HFFc6 (cell line): Measurements from ENCODE around the gene EEF1AKMT3. TPM values are rescaled to one million over a fixed set of nuclear protein-coding genes. Genes with fewer than 3 reads are reported as not detected.

Experiments used
- DNase-seq: peaks from one replicate; pipeline ENCODE4 v3.0.0-alpha.2; 2018
- H3K27ac Mint-ChIP-seq: 2 replicates; pipeline ENCODE4 v1.8.0; 2020; ENCODE audit warnings: mild to moderate bottlenecking, mixed read lengths
- H3K27me3 Mint-ChIP-seq: 2 replicates; pipeline ENCODE4 v1.8.0; 2021; ENCODE audit warnings: mild to moderate bottlenecking, moderate library complexity, mixed read lengths; ENCODE audit not compliant: insufficient read depth
- H3K36me3 Mint-ChIP-seq: 2 replicates; pipeline ENCODE4 v1.8.0; 2021; ENCODE audit warnings: low read depth, mixed read lengths
- H3K4me1 Mint-ChIP-seq: 2 replicates; pipeline ENCODE4 v1.8.0; 2020; ENCODE audit warnings: low read depth, mixed read lengths
- H3K4me3 Mint-ChIP-seq: 2 replicates; pipeline ENCODE4 v1.8.0; 2020; ENCODE audit warnings: mild to moderate bottlenecking, moderate library complexity, mixed read lengths
- H3K9me3 Mint-ChIP-seq: 2 replicates; pipeline ENCODE4 v1.8.0; 2020; ENCODE audit warnings: mild to moderate bottlenecking, mixed read lengths
- CTCF ChIP-seq: fragments of 200-600 bp; sonication (generic); IDR thresholded peaks from 2 replicates; pipeline ENCODE4 v1.5.0; 2021; ENCODE audit warnings: antibody characterized with exemption, mild to moderate bottlenecking
- total RNA-seq, 6 experiments: library from RNA; stranded (reverse); fragmentation: NEBNext Ultra II Directional; extraction: Animal tissue kit (Norgen Biotek cat#: 25700); gene quantifications; 2 replicates in 1 of 6; 3 replicates in 5 of 6; pipeline ENCODE4 v1.2.3, GENCODE V29; 2021

EEF1AKMT3 gene
- total RNA-seq, 6 experiments from 2014 or later = 6.3 to 9.0 (median 7.8) TPM

GRCh38 chr12:57755194-57755453, 17.3 kb upstream of the EEF1AKMT3 start:
- no peak for DNase-seq
- peaks cover 34% of the 10 kb centered on the region for H3K27me3 Mint-ChIP-seq
- H3K27ac Mint-ChIP-seq = no peak overlapping the region
- TF ChIP-seq CTCF = no peak
- H3K4me1 Mint-ChIP-seq = peaks cover 36% of the 10 kb centered on the region
- H3K4me3 Mint-ChIP-seq = no peak overlapping the region
- no peaks in the 10 kb centered on the region for H3K9me3 Mint-ChIP-seq
- H3K36me3 Mint-ChIP-seq = peaks cover 21% of the 10 kb centered on the region

- Mint-ChIP-seq H3K27ac (no peak overlapping the region), H3K27me3 (peaks cover 34% of the 10 kb centered on the region), H3K4me1 (peaks cover 30% of the 10 kb centered on the region), H3K4me3 (peak overlapping the region; percentile 35), H3K9me3 (no peaks in the 10 kb centered on the region), H3K36me3 (peaks cover 15% of the 10 kb centered on the region)
- no peak for DNase-seq
- TF ChIP-seq CTCF = no peak
Measured at GRCh38 chr12:57755454-57756372, 16.7 kb upstream of the EEF1AKMT3 start.

GRCh38 chr12:57756406-57757341, 15.7 kb upstream of the EEF1AKMT3 start:
- Mint-ChIP-seq H3K27me3 (peaks cover 34% of the 10 kb centered on the region), H3K4me3 (peak overlapping the region; percentile 35), H3K4me1 (peaks cover 20% of the 10 kb centered on the region), H3K27ac (no peak overlapping the region), H3K36me3 (peaks cover 6% of the 10 kb centered on the region), H3K9me3 (no peaks in the 10 kb centered on the region)
- peak; percentile 68 for TF ChIP-seq CTCF
- DNase-seq = no peak

GRCh38 chr12:57757771-57758170, 14.6 kb upstream of the EEF1AKMT3 start:
- Mint-ChIP-seq H3K36me3 (peaks cover 5% of the 10 kb centered on the region; the same call in 1 of the 2 replicates), H3K4me3 (no peak overlapping the region), H3K27me3 (peaks cover 30% of the 10 kb centered on the region), H3K27ac (no peak overlapping the region), H3K9me3 (no peaks in the 10 kb centered on the region), H3K4me1 (peaks cover 17% of the 10 kb centered on the region)
- TF ChIP-seq CTCF = no peak
- DNase-seq = no peak

GRCh38 chr12:57758552-57759359, 13.7 kb upstream of the EEF1AKMT3 start:
- Mint-ChIP-seq H3K27me3 (peaks cover 31% of the 10 kb centered on the region), H3K36me3 (peaks cover 5% of the 10 kb centered on the region; the same call in 1 of the 2 replicates), H3K4me3 (no peak overlapping the region), H3K27ac (no peak overlapping the region), H3K9me3 (no peaks in the 10 kb centered on the region), H3K4me1 (peaks cover 9% of the 10 kb centered on the region)
- no peak for DNase-seq
- TF ChIP-seq CTCF = no peak
